Measurements from ENCODE around the gene NOS3.
"Not testable (repeated sequence)": the region's sequence is repeated elsewhere in the genome, so short reads cannot be mapped to it uniquely, and the experiment has no call there.

NOS3 gene

DNA sequence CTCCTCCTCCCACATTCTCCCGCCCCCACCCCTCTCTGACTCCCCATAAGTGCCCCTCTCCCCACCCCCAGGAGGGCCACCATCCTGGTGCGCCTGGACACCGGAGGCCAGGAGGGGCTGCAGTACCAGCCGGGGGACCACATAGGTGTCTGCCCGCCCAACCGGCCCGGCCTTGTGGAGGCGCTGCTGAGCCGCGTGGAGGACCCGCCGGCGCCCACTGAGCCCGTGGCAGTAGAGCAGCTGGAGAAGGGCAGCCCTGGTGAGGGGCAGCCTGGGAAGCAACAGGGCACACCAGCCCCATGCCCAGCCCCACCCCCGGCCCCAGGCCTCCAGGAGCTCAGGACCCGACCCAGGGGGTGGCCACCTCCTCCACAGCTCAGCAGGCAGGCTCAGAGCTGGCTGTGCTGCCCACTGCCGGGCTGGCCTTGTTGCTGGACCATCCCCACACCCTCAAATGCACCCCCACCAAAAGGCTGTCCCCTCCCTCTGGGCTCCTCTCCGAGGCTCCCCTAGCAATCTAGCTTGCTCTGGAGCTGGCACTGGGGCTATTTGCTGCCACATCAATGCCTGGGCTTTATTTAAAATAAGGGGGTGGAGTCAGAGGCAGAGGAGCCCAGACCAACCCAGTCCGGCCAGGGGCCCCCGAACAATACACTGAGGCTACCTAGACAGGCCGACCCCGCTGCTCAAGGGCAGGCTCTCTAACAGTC is 18.7 kb downstream of the NOS3 start:
- Mint-ChIP-seq H3K9me3 (no peaks in the 10 kb centered on the region), H3K36me3 (no peaks in the 10 kb centered on the region), H3K27ac (no peak overlapping the region), H3K4me3 (no peak overlapping the region), H3K4me1 (peaks cover 42% of the 10 kb centered on the region), H3K27me3 (no peaks in the 10 kb centered on the region)
- ATAC-seq: peak; percentile 10

DNA sequence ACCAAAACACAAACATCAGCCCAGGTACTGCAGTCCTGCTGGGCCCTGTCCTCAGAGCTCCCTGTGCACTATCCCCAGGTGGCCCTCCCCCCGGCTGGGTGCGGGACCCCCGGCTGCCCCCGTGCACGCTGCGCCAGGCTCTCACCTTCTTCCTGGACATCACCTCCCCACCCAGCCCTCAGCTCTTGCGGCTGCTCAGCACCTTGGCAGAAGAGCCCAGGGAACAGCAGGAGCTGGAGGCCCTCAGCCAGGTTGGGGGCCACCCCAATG is 19.2 kb downstream of the NOS3 start:
- no peak for ATAC-seq
- peaks cover 44% of the 10 kb centered on the region for H3K4me1 Mint-ChIP-seq
- no peak overlapping the region for H3K27ac Mint-ChIP-seq
- no peak overlapping the region for H3K4me3 Mint-ChIP-seq
- no peaks in the 10 kb centered on the region for H3K36me3 Mint-ChIP-seq
- no peaks in the 10 kb centered on the region for H3K27me3 Mint-ChIP-seq
- H3K9me3 Mint-ChIP-seq: no peaks in the 10 kb centered on the region

- Mint-ChIP-seq H3K27me3 (no peaks in the 10 kb centered on the region), H3K36me3 (no peaks in the 10 kb centered on the region), H3K4me3 (no peak overlapping the region), H3K4me1 (peaks cover 49% of the 10 kb centered on the region), H3K27ac (no peak overlapping the region), H3K9me3 (no peaks in the 10 kb centered on the region)
- ATAC-seq: no peak
Observed at GRCh38 chr7:151010307-151011096, 19.7 kb downstream of the NOS3 start.

DNA sequence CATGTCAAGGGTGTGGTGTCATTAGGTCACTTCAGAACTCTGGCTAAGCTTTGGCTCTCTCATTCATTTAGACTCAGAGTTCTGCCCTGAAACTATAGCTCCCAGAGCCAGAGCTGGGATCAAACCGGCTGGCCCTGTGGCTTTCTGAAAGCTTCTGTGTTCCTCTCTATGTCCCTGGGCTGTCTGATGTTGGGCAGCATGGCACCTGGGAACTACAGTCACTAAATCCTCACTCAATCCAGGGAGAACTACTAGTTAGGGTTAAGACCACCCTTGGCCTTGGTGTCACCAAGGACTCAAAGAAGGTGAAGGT is 20.2 kb downstream of the NOS3 start:
- H3K4me3 Mint-ChIP-seq: no peak overlapping the region
- peaks cover 52% of the 10 kb centered on the region for H3K4me1 Mint-ChIP-seq
- no peaks in the 10 kb centered on the region for H3K36me3 Mint-ChIP-seq
- H3K27ac Mint-ChIP-seq: no peak overlapping the region
- no peaks in the 10 kb centered on the region for H3K27me3 Mint-ChIP-seq
- no peaks in the 10 kb centered on the region for H3K9me3 Mint-ChIP-seq
- no peak for ATAC-seq

DNA sequence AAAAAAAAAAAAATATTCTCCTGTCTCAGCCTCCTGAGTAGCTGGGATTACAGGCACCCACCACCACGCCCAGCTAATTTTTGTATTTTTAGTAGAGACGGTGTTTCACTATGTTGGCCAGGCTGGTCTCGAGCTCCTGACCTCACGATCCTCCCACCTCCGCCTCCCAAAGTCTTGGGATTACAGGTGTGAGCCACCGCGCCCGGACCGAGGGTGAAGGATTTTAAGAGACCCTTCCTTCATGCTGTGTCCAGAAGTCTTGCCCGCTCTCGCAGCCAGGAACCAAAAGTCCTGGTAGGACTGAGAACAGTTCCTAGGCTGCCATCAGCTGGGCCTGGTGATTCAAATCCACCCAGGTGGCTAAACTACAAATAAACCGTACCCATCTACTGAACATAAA is 20.8 kb downstream of the NOS3 start:
- ATAC-seq, H3K27ac Mint-ChIP-seq, H3K36me3 Mint-ChIP-seq, H3K27me3 Mint-ChIP-seq, H3K4me3 Mint-ChIP-seq, H3K9me3 Mint-ChIP-seq: not testable (repeated sequence)
- peaks cover 52% of the 10 kb centered on the region for H3K4me1 Mint-ChIP-seq

- H3K9me3 Mint-ChIP-seq: no peaks in the 10 kb centered on the region
- peaks cover 52% of the 10 kb centered on the region for H3K4me1 Mint-ChIP-seq
- no peaks in the 10 kb centered on the region for H3K36me3 Mint-ChIP-seq
- no peaks in the 10 kb centered on the region for H3K27me3 Mint-ChIP-seq
- ATAC-seq: no peak
- no peak overlapping the region for H3K4me3 Mint-ChIP-seq
- H3K27ac Mint-ChIP-seq: no peak overlapping the region
Observed at GRCh38 chr7:151012031-151012692, 21.3 kb downstream of the NOS3 start.

- Mint-ChIP-seq H3K36me3 (no peaks in the 10 kb centered on the region), H3K4me1 (peaks cover 53% of the 10 kb centered on the region), H3K27me3 (no peaks in the 10 kb centered on the region), H3K4me3 (peak overlapping the region; percentile 25), H3K9me3 (no peaks in the 10 kb centered on the region), H3K27ac (no peak overlapping the region)
- no peak for ATAC-seq
Observed at GRCh38 chr7:151012911-151013347, 22.1 kb downstream of the NOS3 start.

- H3K27ac Mint-ChIP-seq: peak overlapping the region; percentile 88
- no peak for ATAC-seq
- peaks cover 53% of the 10 kb centered on the region for H3K4me1 Mint-ChIP-seq
- H3K9me3 Mint-ChIP-seq: no peaks in the 10 kb centered on the region
- H3K36me3 Mint-ChIP-seq: no peaks in the 10 kb centered on the region
- peak overlapping the region; percentile 87 for H3K4me3 Mint-ChIP-seq
- peaks cover 2% of the 10 kb centered on the region for H3K27me3 Mint-ChIP-seq
Observed at GRCh38 chr7:151013356-151013732, 22.5 kb downstream of the NOS3 start.

DNA sequence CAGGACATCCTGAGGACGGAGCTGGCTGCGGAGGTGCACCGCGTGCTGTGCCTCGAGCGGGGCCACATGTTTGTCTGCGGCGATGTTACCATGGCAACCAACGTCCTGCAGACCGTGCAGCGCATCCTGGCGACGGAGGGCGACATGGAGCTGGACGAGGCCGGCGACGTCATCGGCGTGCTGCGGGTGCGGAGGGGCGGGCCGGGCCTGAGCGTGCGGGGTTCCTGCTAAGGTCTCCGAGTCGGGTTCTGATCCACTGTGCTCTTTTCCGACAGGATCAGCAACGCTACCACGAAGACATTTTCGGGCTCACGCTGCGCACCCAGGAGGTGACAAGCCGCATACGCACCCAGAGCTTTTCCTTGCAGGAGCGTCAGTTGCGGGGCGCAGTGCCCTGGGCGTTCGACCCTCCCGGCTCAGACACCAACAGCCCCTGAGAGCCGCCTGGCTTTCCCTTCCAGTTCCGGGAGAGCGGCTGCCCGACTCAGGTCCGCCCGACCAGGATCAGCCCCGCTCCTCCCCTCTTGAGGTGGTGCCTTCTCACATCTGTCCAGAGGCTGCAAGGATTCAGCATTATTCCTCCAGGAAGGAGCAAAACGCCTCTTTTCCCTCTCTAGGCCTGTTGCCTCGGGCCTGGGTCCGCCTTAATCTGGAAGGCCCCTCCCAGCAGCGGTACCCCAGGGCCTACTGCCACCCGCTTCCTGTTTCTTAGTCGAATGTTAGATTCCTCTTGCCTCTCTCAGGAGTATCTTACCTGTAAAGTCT is 23.1 kb downstream of the NOS3 start:
- Mint-ChIP-seq H3K27me3 (peaks cover 7% of the 10 kb centered on the region), H3K4me3 (peak overlapping the region; percentile 87), H3K36me3 (no peaks in the 10 kb centered on the region), H3K9me3 (no peaks in the 10 kb centered on the region), H3K4me1 (peaks cover 53% of the 10 kb centered on the region), H3K27ac (peak overlapping the region; percentile 88)
- ATAC-seq: peak; percentile 72

GRCh38 chr7:151014950-151015349 is 24.1 kb downstream of the NOS3 start:
- no peak for ATAC-seq
- Mint-ChIP-seq H3K9me3 (no peaks in the 10 kb centered on the region), H3K36me3 (no peaks in the 10 kb centered on the region), H3K4me1 (peaks cover 58% of the 10 kb centered on the region), H3K27me3 (peaks cover 18% of the 10 kb centered on the region), H3K4me3 (peak overlapping the region; percentile 8), H3K27ac (peak overlapping the region; percentile 9)

GRCh38 chr7:151015967-151016366 is 25.1 kb downstream of the NOS3 start:
- Mint-ChIP-seq H3K27me3 (peaks cover 28% of the 10 kb centered on the region), H3K4me3 (no peak overlapping the region), H3K4me1 (peaks cover 53% of the 10 kb centered on the region), H3K36me3 (no peaks in the 10 kb centered on the region), H3K27ac (peak overlapping the region; percentile 9), H3K9me3 (no peaks in the 10 kb centered on the region)
- ATAC-seq: no peak

DNA sequence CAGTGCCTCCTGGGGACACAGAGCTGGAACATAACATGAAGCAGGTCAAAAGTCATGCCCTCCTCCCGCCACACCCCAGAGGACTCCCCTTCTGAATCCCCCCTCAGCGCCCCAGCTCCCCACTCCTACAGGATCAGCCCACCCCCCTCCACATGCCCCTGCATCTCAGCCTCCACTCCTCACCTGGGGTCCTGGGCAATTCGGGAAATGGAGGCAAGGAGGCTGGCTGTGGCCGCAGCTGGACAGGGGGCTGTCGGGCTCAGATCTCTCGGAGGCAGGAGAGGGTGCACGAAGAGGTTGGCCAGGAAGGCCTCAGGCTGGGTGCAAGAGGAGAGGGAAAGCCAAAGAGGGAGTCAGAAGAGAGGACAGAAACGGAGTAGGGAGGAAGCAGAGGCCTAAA is 25.7 kb downstream of the NOS3 start:
- H3K4me1 Mint-ChIP-seq: peaks cover 50% of the 10 kb centered on the region
- H3K36me3 Mint-ChIP-seq: no peaks in the 10 kb centered on the region
- H3K27ac Mint-ChIP-seq: peak overlapping the region; percentile 9
- H3K9me3 Mint-ChIP-seq: no peaks in the 10 kb centered on the region
- no peak for ATAC-seq
- H3K4me3 Mint-ChIP-seq: peak overlapping the region; percentile 24
- peaks cover 33% of the 10 kb centered on the region for H3K27me3 Mint-ChIP-seq

- Mint-ChIP-seq H3K27me3 (peaks cover 37% of the 10 kb centered on the region), H3K9me3 (no peaks in the 10 kb centered on the region), H3K36me3 (no peaks in the 10 kb centered on the region), H3K27ac (peak overlapping the region; percentile 9), H3K4me1 (peaks cover 50% of the 10 kb centered on the region), H3K4me3 (no peak overlapping the region)
- no peak for ATAC-seq
Observed at GRCh38 chr7:151016942-151017341, 26.1 kb downstream of the NOS3 start.

DNA sequence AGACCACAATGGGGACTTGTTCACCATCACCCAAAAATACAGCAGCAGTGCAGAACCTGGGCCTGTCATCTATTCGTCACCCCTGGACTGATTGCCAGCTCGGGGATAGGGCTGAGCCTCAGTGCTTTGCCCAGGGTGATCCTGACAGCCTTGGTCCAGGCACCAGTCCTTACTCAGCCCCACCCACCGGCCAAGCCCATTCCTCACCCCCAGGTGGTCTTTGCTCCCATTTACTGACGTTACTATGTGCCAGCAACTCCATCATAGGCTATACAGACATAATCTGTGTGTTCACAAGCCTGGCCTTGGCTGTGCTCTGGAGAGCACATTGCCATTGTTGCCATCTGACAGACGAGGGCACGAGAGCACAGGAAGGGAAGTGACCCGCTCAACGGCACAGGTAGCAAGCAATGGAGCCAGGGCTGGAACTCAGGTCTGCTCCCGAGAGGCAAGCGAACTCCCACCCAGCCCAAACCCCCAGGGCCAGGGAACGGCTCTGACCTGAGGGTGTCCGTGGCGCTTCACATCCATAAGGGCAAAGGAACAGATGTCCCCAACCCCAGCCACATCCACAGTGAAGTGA is 26.6 kb downstream of the NOS3 start:
- H3K36me3 Mint-ChIP-seq: no peaks in the 10 kb centered on the region
- H3K27me3 Mint-ChIP-seq: peaks cover 37% of the 10 kb centered on the region
- H3K9me3 Mint-ChIP-seq: no peaks in the 10 kb centered on the region
- no peak for ATAC-seq
- peak overlapping the region; percentile 36 for H3K27ac Mint-ChIP-seq
- peaks cover 45% of the 10 kb centered on the region for H3K4me1 Mint-ChIP-seq
- H3K4me3 Mint-ChIP-seq: peak overlapping the region; percentile 75

DNA sequence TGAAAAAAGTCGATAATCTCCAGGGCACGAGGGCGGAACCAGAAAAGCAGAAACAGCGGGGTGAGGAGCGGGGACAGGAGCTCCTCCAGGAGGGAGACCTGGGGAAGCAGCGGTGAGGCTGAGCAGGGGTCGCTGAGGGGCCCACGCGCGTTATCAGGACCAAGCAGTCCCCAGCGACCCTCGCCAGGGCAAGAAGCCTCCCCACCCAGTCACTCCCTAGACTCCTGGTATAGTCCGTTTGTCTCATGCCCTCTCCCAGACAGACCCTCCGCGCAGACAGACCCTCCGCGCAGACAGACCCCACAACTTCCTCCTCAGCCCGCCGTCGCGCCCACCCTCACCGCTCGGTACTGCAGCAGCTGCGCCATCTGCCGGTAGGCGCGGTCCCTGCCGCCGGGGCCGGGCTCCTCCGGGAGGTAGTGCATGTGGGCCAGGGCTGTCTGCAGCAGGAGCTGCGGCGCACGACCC is 27.2 kb downstream of the NOS3 start:
- peaks cover 42% of the 10 kb centered on the region for H3K4me1 Mint-ChIP-seq

More for the DNA sequence above, 27.2 kb downstream of the NOS3 start:
- Mint-ChIP-seq H3K27ac (peak overlapping the region; percentile 36), H3K36me3 (no peaks in the 10 kb centered on the region), H3K4me3 (peak overlapping the region; percentile 75), H3K27me3 (peaks cover 42% of the 10 kb centered on the region), H3K9me3 (no peaks in the 10 kb centered on the region)
- peak; percentile 74 for ATAC-seq
